HG03108 (cell line): Measurements from ENCODE around the gene NUDT3.
"Not testable (repeated sequence)": the region's sequence is repeated elsewhere in the genome, so short reads cannot be mapped to it uniquely, and the experiment has no call there.

ENCODE experiments used
- ATAC-seq: cut with Tn5 transposase; IDR thresholded peaks from one replicate; pipeline ENCODE4 v1.9.1; 2021; ENCODE audit warnings: moderate library complexity; ENCODE audit not compliant: unreplicated experiment

The NUDT3 gene

GRCh38 chr6:34267746-34268145, 124.7 kb downstream of the NUDT3 start:
- no peak for ATAC-seq

GRCh38 chr6:34263484-34263883, 129.0 kb downstream of the NUDT3 start:
- ATAC-seq = not testable (repeated sequence)

GRCh38 chr6:34260576-34261267, 131.7 kb downstream of the NUDT3 start:
- no peak for ATAC-seq

GRCh38 chr6:34259529-34260069, 132.9 kb downstream of the NUDT3 start:
- ATAC-seq = no peak

GRCh38 chr6:34252395-34252794, 140.1 kb downstream of the NUDT3 start:
- ATAC-seq = not testable (repeated sequence)

- ATAC-seq = peak; percentile 17
Measured at GRCh38 chr6:34249469-34250261, 142.8 kb downstream of the NUDT3 start.

- peak; percentile 71 for ATAC-seq
Measured at GRCh38 chr6:34248727-34249468, 143.6 kb downstream of the NUDT3 start, which contains the start of gene SMIM29. Gene SMIM29, minus strand, starts transcription at chr6:34249006. Its CDS starts 1,215 bp downstream, at chr6:34247791.

GRCh38 chr6:34248198-34248726, 144.2 kb downstream of the NUDT3 start:
- peak; percentile 7 for ATAC-seq

GRCh38 chr6:34247481-34248197, 144.8 kb downstream of the NUDT3 start:
- no peak for ATAC-seq

GRCh38 chr6:34246563-34247391, 145.7 kb downstream of the NUDT3 start:
- ATAC-seq = no peak

GRCh38 chr6:34246249-34246562, 146.3 kb downstream of the NUDT3 start:
- no peak for ATAC-seq

GRCh38 chr6:34245761-34246140, 146.7 kb downstream of the NUDT3 start:
- ATAC-seq = not testable (repeated sequence)

- ATAC-seq = not testable (repeated sequence)
Measured at GRCh38 chr6:34245032-34245760, 147.3 kb downstream of the NUDT3 start.

- no peak for ATAC-seq
Measured at GRCh38 chr6:34243901-34244884, 148.3 kb downstream of the NUDT3 start.

GRCh38 chr6:34243131-34243771, 149.2 kb downstream of the NUDT3 start:
- no peak for ATAC-seq

GRCh38 chr6:34242252-34243130, 150.0 kb downstream of the NUDT3 start:
- ATAC-seq = no peak
